VCaP (cell line): Measurements from ENCODE around the gene SIKE1.
"Not testable (repeated sequence)": the region's sequence is repeated elsewhere in the genome, so short reads cannot be mapped to it uniquely, and the experiment has no call there.

Experiments
- H3K27ac ChIP-seq: fragments of 450-650 bp; 2 replicates; pipeline ENCODE4 v1.5.1; 2017
- TF ChIP-seq, protein P1 (sequence below): fragments of 450-650 bp; conservative IDR thresholded peaks from 2 replicates; pipeline ENCODE4 v1.5.1; 2017; ENCODE audit warnings: mild to moderate bottlenecking, moderate library complexity

Gene SIKE1

DNA sequence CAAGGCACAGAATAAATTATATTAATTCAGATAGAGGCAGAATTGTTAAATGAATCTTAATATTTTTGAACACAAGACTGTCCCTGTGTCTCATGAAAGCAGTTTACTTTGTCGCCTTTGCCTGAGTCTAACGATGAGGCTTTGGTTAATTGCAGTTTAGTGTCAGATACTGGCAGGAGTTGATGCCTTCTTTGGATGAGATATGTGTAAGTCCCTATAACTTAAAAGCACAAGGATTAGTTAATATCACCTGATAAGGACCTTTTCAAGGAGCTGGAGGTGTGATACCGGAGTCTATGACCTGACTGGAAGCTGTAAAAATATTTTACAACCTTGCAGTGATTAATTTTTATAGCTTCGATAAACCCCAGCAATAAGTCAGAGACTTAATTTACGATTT, 2.0 kb upstream of the SIKE1 start:
- H3K27ac ChIP-seq: no peak overlapping the region
- TF ChIP-seq, protein P1, sequence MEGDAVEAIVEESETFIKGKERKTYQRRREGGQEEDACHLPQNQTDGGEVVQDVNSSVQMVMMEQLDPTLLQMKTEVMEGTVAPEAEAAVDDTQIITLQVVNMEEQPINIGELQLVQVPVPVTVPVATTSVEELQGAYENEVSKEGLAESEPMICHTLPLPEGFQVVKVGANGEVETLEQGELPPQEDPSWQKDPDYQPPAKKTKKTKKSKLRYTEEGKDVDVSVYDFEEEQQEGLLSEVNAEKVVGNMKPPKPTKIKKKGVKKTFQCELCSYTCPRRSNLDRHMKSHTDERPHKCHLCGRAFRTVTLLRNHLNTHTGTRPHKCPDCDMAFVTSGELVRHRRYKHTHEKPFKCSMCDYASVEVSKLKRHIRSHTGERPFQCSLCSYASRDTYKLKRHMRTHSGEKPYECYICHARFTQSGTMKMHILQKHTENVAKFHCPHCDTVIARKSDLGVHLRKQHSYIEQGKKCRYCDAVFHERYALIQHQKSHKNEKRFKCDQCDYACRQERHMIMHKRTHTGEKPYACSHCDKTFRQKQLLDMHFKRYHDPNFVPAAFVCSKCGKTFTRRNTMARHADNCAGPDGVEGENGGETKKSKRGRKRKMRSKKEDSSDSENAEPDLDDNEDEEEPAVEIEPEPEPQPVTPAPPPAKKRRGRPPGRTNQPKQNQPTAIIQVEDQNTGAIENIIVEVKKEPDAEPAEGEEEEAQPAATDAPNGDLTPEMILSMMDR: no peak

- TF ChIP-seq, protein P1: no peak
- peak overlapping the region; percentile 85 for H3K27ac ChIP-seq
These were observed 763 bp downstream of the SIKE1 start for GRCh38 chr1:114779722-114780121.

DNA sequence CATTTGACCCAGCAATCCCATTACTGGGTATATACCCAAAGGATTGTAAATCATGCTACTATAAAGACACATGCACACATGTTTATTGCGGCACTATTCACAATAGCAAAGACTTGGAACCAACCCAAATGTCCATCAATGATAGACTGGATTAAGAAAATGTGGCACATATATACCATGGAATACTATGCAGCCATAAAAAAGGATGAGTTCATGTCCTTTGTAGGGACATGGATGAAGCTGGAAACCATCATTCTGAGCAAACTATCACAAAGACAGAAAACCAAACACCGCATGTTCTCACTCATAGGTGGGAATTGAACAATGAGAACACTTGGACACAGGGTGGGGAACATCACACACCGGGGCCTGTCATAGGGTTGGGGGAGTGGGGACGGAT, 3.8 kb downstream of the SIKE1 start:
- not testable (repeated sequence) for H3K27ac ChIP-seq

GRCh38 chr1:114771992-114772391, 8.5 kb downstream of the SIKE1 start:
- TF ChIP-seq, protein P1: no peak
- H3K27ac ChIP-seq: no peak overlapping the region

DNA sequence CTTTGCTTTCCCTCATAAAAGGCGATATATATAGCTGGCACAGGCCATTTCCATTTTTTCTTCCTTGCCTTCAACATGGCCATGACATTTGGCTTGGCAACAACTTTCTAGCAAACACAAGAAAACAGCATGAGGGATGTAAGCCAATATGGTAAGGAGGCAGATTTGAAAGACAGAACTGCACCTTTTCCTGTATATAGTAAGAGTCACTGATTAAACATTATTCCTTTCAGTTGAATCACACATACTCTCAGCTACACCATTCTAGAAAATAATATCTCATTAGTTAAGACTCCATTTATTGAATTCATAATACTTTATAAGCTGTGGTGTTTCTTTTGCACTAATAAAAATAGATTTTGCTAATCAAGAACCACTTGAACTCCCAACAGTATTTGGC, 9.5 kb downstream of the SIKE1 start:
- TF ChIP-seq, protein P1: no peak
- H3K27ac ChIP-seq: no peak overlapping the region

DNA sequence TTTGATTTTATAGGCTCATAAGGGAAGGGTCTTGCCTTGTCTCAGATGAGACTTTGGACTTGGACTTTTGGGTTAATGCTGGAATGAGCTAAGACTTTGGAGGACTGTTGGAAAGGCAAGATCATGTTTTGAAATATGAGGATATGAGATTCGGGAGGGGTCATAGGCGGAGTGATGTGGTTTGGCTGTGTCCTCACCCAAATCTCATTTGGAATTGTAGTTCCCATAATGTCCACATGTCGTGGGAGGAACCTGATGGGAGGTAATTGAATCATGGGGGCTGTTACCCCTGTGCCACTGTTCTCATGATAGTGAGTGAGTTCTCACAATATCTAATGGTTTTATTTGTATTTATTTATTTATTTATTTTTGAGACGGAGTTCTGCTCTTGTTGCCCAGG, 15.8 kb downstream of the SIKE1 start:
- no peak overlapping the region for H3K27ac ChIP-seq
- TF ChIP-seq, protein P1: no peak; the same call in 1 of the 2 replicates

DNA sequence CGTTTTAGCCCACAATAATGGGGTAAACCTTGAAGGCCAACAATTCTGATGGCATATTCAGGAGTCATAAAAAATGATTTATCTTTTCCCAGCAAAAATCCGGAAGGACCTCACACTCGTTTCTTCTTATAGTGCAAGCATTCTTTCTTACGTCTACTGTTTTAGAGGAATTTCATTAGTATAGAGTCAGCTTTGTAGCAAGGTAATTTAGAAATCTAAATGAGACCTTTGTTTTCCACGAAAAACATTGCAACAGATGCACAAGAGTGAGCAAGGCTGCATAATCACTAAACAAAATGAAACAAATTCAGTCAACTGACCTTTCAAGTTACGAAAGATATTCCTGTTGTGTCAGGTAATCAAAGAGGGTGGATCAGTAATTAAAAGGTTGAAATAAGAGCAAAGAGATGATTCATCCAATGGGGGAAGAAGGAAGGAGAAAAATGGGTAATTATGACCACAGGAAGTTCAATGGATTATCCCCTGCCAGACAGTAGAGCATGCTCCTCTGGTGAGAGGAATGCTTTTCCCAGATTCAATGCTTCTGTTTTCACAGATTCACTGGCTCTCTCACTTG, 22.1 kb downstream of the SIKE1 start:
- peak overlapping the region; percentile 97 for H3K27ac ChIP-seq
- TF ChIP-seq, protein P1: peak; percentile 21; the same call in 1 of the 2 replicates

DNA sequence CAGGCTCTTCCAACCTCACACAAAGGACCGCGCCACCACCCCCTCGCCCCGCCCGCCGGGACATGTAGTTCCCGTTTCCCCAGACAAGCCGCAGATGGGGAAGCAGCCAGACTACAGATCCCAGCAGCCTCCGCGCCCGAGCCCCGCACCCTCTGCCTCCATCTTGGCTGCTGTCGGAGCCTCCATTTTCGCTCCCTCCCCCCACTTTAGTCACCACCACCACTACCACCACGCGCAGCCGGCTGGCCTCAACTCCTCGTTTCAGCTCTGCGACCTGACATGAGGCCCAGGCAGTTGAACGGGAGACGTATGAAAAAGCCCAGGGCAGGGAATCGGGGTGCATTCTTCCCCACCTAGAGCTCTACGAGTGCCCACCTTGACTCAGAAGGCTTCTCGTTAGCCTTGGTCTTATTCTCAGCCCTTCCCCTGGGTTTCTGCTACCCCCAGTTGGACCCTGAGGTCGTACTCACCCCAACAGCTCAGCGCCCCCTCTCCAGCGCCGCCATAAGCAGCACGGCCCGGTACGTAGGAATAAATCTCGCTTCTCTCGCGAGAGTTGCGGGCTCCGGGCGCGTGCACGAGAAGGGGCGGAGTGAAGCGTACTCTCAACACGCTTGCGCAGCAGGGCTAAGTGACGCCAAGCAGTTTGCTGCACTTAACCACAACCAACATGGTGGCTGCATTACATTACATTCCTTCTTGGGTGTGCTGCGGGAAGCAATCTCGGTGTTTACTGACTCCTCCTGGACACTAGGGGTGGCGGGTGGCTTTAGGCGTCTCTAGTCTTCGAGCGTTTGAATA, 22.8 kb downstream of the SIKE1 start, which contains the start of gene CSDE1:
CSDE1 (minus strand) TSS at position 530 of the 801 bp plus-strand sequence. CDS start 18,094 bp downstream, outside the sequence.
- peak within 1 kb of the TSS; percentile 97 for H3K27ac ChIP-seq
- TF ChIP-seq, protein P1: peak; percentile 67
